ENCODE results near the gene NUDT16L1. TPM values are rescaled to one million over a fixed set of nuclear protein-coding genes. Genes with fewer than 3 reads are reported as not detected.

Gene NUDT16L1
- total RNA-seq, 1 donor from 2014 or later = 24.0 TPM

GRCh38 chr16:4693956-4694641 is 737 bp downstream of the NUDT16L1 start:
- Histone ChIP-seq H3K27ac (peak overlapping the region; percentile 88), H3K4me1 (peaks cover 17% of the 10 kb centered on the region), H3K36me3 (peaks cover 33% of the 10 kb centered on the region), H3K27me3 (no peaks in the 10 kb centered on the region), H3K4me3 (peak overlapping the region; percentile 87), H3K9me3 (no peaks in the 10 kb centered on the region)
- DNase-seq (peak; percentile 79), ATAC-seq (peak; percentile 50)
- TF ChIP-seq, protein P1, sequence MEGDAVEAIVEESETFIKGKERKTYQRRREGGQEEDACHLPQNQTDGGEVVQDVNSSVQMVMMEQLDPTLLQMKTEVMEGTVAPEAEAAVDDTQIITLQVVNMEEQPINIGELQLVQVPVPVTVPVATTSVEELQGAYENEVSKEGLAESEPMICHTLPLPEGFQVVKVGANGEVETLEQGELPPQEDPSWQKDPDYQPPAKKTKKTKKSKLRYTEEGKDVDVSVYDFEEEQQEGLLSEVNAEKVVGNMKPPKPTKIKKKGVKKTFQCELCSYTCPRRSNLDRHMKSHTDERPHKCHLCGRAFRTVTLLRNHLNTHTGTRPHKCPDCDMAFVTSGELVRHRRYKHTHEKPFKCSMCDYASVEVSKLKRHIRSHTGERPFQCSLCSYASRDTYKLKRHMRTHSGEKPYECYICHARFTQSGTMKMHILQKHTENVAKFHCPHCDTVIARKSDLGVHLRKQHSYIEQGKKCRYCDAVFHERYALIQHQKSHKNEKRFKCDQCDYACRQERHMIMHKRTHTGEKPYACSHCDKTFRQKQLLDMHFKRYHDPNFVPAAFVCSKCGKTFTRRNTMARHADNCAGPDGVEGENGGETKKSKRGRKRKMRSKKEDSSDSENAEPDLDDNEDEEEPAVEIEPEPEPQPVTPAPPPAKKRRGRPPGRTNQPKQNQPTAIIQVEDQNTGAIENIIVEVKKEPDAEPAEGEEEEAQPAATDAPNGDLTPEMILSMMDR (IDR thresholded peaks at IDR 0.05) = no peak
- intact Hi-C loops (cut with DNase I) = no loop called here

GRCh38 chr16:4694642-4695451 is 1.5 kb downstream of the NUDT16L1 start:
- Histone ChIP-seq H3K9me3 (no peaks in the 10 kb centered on the region), H3K27ac (peak overlapping the region; percentile 42), H3K4me1 (peaks cover 17% of the 10 kb centered on the region), H3K4me3 (peak overlapping the region; percentile 87), H3K36me3 (peaks cover 40% of the 10 kb centered on the region), H3K27me3 (no peaks in the 10 kb centered on the region)
- ATAC-seq = no peak
- TF ChIP-seq, protein P1 (IDR thresholded peaks at IDR 0.05) = peak; percentile 6
- intact Hi-C loops (cut with DNase I) = no loop called here
- peak; percentile 68 for DNase-seq

DNA sequence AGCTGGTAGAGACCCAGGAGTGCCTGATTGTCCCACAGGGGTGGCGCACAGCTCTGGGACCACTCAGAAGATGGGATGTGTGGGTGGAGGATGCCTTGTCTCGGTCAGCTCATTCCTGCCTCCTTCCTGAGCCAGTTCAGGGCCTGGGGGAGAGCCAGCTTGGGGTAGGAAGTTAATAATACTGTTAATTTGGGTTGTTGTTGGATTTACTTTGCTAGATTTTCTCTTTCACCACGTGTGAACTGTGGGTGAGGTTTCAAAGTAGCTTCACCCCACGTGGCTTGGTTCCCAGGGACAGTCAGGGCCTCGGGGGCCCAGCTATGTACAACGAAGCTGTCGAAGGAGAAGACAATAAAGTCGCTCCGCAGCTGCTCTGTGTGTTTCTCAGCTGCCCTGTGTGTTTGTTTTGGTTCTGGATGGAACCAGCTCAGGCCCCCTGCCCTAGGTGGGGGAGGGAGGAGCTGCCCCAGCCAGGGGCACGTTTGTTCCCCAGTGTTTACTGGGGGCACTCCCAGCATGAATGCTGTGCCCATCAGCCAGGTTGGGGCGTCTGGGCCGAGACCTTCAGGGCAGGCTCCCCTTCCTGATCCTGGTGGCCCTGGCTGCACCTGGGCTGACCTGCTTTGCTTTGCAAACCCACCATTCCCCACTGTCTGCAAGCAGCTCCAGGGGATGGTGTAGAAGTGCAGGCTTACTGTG is 2.3 kb downstream of the NUDT16L1 start:
- H3K27me3 ChIP-seq = no peaks in the 10 kb centered on the region
- H3K9me3 ChIP-seq = no peaks in the 10 kb centered on the region
- no peak overlapping the region for H3K4me3 ChIP-seq
- ATAC-seq (no peak), DNase-seq (no peak)
- intact Hi-C loops (cut with DNase I) = no loop called here
- peaks cover 48% of the 10 kb centered on the region for H3K36me3 ChIP-seq
- peaks cover 17% of the 10 kb centered on the region for H3K4me1 ChIP-seq
- H3K27ac ChIP-seq = no peak overlapping the region
- TF ChIP-seq, protein P1 (IDR thresholded peaks at IDR 0.05) = no peak

DNA sequence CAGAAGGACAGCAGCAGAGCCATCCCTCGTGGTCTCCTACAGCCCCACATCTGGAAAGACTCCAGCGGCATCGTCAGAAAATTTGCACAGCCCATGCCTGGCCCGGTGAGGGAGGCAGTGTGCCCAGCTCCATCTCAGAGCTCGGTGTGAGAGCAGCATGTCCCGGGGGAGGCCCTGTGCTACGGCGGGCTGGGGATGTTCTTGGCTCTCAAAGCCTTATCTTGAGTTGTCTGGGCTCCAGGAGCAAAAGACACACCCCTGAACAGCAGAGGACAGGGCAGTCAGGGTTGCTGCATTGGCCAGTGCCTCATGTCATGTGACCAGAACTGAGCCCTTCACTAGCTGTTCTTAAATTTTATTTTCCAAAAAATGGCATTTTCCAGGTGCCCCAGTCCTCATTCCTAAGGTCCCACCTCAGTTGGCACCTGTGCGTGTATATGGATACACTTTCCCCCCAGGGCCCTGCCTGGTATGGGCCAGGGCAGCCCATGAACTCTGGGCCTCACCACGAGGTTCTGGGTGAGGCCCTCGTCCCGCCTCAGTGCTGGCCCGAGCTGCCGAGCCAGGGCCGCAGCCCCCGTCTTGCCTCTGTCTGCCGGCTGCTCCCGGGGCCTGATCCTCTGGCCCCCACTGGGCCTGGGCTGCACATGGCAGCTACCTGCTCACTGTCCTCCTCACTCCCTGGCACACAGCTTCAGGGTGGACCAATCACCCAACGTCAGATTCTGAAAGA is 3.0 kb downstream of the NUDT16L1 start:
- no peak overlapping the region for H3K27ac ChIP-seq
- peaks cover 55% of the 10 kb centered on the region for H3K36me3 ChIP-seq
- H3K9me3 ChIP-seq = no peaks in the 10 kb centered on the region
- no peaks in the 10 kb centered on the region for H3K27me3 ChIP-seq
- TF ChIP-seq, protein P1 (IDR thresholded peaks at IDR 0.05) = no peak
- no peak overlapping the region for H3K4me3 ChIP-seq
- H3K4me1 ChIP-seq = peaks cover 17% of the 10 kb centered on the region
- DNase-seq (peak; percentile 63), ATAC-seq (no peak)
- intact Hi-C loops (cut with DNase I) = no loop called here

Data from upper lobe of right lung (tissue), 1 donor.